NCI-H1436 treated with DMSO at 0.1 percent for 48 hours (cell line): ENCODE data around the gene CNGB1.
"Not testable (repeated sequence)": the region's sequence is repeated elsewhere in the genome, so short reads cannot be mapped to it uniquely, and the experiment has no call there.

ENCODE experiments used
- DNase-seq: peaks from one replicate; lab custom pipeline; 2025; lab: John Stamatoyannopoulos, UW

The CNGB1 gene

GRCh38 chr16:57997176-57997527 lies 26.2 kb upstream of the CNGB1 start:
- DNase-seq, result no peak

GRCh38 chr16:57996406-57997175 lies 25.7 kb upstream of the CNGB1 start:
- DNase-seq, result no peak

DNA sequence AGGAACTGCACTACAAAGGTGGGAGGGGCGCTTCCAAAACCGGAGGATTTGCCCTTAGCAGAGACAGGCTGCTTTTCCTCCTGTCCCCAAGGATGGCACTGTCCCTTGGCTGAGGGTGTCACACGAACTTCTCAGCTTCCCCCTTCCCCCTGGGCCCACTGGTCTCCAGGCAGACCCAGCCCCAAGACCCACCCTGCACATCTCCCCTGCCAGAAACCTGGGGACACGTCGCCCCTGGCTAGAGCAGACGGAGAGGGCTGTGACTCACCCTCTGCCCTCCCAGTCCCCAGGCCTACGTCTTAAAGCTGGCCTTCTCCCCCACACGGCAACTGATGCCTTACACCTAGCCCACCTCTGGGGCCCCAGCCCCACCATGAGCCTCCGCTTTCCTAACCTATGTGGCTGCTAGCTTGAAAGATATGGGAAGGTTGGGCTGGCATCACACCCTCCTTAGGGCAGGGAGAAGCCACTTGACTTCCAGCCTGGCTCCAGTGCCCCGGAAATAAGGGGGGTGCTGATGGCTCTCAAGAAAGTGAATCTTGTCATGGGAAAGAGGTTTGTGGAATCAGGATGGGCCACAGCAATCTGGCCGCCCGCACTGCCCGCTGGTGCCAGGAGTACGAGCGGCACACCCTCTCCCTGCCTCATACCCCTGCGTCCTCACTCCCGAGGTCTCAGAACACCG lies 24.9 kb upstream of the CNGB1 start:
- DNase-seq, result no peak

GRCh38 chr16:57994778-57995177 lies 23.9 kb upstream of the CNGB1 start:
- no peak for DNase-seq

GRCh38 chr16:57994361-57994760 lies 23.4 kb upstream of the CNGB1 start:
- no peak for DNase-seq

DNA sequence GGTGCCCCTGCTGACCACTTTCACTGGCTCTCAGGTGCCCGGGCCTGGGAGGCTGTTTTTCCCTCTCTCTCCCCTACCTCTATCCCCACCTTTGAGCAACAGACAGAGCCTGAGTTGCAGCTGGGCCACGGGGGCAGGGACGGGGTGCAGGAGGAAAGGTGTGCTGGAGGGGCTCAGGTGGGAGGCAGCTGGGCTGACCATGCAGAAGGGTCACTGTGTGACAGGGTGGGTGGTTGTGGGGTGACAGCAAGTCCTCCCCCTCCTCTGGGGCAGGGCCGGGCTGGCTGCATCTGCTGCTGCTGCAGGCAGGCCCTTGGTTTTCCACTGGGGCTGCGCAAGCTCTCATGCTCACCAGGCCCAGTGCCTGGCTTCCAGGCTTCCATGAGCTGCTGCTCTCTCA lies 23.0 kb upstream of the CNGB1 start:
- DNase-seq, result no peak

- no peak for DNase-seq
These were observed 22.5 kb upstream of the CNGB1 start for GRCh38 chr16:57993438-57993837.

DNA sequence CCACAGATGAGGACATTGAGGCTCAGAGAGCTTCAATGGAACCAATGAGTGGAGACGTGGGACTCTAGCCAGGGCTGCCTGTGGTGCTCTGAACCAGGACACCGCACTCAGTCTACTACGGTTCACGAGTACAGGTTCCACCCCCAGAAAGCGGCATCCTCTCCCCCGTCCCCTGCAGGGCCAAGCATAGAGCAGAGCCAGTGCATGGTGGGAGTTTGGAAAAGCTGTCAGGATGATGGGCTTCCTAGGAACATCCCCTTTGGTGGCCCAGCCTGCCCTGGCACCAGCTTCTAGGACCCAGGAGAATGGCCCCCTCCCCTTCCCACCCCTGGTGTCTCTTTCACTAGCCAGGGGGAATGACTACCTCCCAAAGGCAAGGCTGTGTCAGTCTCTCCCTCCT lies 21.2 kb upstream of the CNGB1 start:
- no peak for DNase-seq

DNA sequence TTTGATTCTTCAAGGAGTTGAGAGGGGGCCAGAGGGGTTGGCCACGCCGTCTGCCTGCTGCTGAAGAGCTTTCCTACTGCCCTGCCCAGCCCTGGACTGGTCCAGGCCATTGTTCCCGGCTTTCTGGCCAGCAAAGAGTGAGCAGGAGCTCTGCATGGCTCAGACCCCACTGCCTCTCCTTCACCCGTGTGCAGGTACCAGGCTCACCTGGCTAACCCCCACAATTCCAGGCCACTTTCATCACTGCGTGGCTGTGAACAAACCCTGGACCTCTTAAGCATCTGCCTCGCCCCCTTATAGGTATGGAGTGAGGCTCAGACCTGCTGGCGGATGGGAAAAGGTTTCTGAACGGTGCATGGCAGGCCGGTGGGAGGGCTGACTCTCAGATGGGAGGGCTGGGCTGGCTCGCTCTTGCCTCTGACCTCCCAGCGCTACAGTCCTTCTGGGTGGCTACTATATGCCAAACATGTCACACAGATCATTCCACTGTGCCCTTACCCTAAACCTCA lies 20.7 kb upstream of the CNGB1 start:
- no peak for DNase-seq

DNA sequence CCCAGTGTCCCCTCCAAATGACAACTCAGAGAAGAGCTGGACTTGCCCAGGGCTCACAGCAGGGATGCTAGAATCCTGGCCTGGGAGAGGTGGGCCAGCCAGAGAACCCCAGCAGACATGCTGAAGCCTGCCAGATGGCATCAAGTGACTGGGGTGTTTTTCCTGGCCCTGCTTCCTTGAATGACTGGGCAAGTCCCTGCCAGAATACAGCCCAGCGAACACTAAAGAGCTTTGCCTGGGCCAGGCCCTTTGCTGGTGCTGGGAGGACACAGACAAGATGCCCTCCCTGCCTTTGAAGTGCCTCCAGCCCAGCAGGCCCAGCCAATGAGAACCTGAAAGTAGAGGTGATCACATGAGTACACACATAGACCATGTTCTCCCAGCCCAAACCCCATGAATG lies 18.0 kb upstream of the CNGB1 start:
- DNase-seq, result no peak

GRCh38 chr16:57987441-57988177 lies 16.7 kb upstream of the CNGB1 start:
- DNase-seq, result no peak

- no peak for DNase-seq
These were observed 15.3 kb upstream of the CNGB1 start for GRCh38 chr16:57986196-57986595.

DNA sequence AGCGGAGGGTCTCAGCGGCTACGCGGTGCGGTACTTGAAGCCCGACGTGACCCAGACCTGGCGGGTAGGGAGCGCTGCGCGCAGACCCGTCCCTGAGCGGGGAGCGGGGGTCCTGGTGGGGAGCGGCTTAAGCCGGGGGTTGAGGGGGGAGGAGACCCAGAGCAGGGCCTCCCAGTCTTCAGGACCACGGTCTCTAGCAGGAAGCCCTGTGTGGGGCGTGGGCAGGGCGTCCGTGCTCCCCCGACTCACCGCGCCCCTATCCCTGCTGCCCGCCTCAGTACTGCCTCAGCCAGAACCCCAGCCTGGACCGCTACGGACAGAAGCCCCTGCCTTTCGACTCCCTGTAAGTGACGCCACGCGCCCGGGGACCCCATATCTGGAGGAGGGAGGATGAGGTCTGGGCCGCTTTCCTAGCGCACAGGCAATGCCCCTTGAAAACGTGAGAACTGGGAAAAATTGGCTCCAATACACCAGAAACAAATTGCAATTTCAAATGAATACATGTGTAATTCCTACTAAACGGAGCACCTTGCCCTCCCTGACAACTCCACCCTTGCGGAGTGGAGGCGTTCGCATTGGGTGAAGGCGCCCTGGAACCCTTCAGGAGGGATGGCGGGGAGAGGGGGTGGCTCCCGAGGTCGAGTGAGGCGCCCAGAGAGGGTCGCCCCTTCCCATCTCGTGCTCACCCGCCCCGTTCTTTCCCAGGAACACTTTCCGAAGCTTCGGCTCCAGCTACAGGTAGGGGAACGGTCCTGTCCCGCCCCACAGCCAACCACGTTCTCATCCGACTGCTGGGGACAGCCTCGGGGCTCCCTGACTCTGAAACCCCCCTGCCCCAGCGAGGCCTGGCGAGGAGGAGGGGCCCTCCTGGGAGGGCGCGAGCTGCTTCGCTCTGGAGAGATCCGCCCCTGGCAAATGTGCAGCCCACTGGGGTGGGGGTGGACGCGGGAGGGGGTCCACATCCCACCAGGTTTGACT lies 14.6 kb upstream of the CNGB1 start:
- DNase-seq, result no peak

DNA sequence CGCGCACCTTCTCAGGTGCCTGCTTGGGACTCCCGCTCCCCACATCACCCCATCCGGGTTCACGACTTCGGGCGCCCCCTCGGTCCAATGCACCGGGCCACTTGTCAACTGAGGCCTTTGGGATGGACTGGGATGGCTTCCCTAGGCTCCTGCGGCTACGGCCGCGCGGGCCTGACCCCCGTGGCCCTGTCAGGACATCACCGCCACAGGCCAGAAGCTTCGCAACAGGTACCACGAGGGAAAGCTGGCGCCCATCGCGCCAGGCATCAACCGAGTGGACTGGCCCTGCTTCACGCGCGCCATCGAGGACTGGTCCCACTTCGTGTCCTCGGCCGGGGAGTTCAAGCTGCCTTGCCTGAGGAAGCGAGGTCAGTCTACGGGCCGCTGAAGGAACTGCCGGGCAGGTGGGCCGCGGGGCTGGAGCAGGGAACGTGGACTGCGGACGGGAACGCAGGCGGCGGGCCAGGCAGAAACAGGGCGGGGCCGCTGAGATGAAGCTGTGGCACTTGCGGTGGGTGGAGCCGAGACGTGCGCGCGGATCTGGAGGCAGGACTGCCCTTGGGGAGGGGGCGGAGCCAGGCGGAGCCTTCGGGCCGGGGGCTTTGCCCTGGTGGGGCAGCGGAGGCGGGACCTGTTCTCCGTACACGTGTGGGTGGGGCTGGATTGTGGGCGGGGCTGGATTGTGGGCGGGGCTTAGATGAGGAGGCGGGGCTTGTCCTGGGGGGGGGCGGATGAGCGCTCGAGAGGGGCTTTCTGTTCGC lies 13.7 kb upstream of the CNGB1 start:
- DNase-seq, result no peak

GRCh38 chr16:57982385-57982784 lies 11.5 kb upstream of the CNGB1 start:
- DNase-seq, result no peak

GRCh38 chr16:57981636-57982035 lies 10.7 kb upstream of the CNGB1 start:
- DNase-seq, result no peak

DNA sequence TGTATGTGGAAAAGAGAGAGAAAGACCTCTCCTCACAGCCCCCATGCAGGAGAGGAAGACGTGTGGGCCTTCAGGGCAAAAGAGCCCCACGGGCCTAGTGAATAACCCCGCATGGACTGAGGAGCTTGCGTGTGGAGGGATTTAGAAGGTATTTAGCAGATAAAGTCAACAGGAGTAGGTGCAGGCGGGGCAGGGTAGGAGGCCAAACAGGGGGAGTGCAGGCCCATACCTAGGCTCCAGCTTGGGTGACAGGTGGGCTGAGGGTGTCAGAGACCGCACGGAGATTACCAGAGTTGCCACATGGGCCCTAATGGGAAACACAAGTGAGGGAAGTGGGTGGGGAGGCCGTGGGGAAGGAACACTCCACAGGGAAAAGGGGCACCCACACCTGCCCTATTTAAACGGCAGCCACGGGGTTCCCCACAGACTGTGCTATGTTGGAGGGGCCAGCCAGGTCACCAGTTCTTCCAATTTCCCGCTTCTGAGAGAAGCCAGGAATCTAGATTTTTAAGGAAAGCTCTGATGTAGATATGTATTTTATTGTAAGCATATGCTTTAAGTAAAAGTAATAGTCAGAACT lies 8.2 kb upstream of the CNGB1 start:
- no peak for DNase-seq

GRCh38 chr16:57978070-57978465 lies 7.1 kb upstream of the CNGB1 start:
- not testable (repeated sequence) for DNase-seq

GRCh38 chr16:57977418-57978069 lies 6.6 kb upstream of the CNGB1 start:
- DNase-seq, result no peak

- no peak for DNase-seq
These were observed 5.4 kb upstream of the CNGB1 start for GRCh38 chr16:57976331-57976796.
